GM19351 (cell line): ENCODE results near the gene EZH1.

Experiments used
- ATAC-seq: cut with Tn5 transposase; IDR thresholded peaks from one replicate; pipeline ENCODE4 v1.9.1; 2021; ENCODE audit warnings: mild to moderate bottlenecking, moderate library complexity; ENCODE audit not compliant: unreplicated experiment

EZH1 gene

GRCh38 chr17:42725143-42725542, 19.7 kb downstream of the EZH1 start:
- no peak for ATAC-seq

- no peak for ATAC-seq
Measured at GRCh38 chr17:42723636-42724035, 21.2 kb downstream of the EZH1 start.

GRCh38 chr17:42720996-42721583, 23.8 kb downstream of the EZH1 start:
- no peak for ATAC-seq

- no peak for ATAC-seq
Measured at GRCh38 chr17:42709561-42709960, 35.3 kb downstream of the EZH1 start.

GRCh38 chr17:42708588-42708987, 36.3 kb downstream of the EZH1 start:
- no peak for ATAC-seq

DNA sequence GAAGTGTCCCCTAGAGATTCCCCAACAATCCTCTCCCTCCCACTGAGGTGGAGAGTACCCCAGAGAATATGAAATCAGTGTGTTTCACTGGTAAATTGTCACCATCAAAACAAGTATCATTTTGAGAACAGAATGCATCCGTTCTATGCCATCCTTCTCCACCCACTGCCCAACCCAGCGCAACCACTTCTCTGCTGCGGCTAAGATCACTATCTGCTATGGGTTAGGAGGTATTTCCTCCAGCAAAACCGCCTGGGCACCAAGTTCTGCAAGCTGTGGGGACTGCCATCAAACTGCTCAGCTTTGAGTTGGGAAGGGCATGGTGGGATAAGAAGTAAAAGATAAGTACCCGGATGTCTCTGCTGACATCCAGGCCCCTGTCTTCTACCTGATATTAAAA, 38.1 kb downstream of the EZH1 start:
- ATAC-seq: no peak

DNA sequence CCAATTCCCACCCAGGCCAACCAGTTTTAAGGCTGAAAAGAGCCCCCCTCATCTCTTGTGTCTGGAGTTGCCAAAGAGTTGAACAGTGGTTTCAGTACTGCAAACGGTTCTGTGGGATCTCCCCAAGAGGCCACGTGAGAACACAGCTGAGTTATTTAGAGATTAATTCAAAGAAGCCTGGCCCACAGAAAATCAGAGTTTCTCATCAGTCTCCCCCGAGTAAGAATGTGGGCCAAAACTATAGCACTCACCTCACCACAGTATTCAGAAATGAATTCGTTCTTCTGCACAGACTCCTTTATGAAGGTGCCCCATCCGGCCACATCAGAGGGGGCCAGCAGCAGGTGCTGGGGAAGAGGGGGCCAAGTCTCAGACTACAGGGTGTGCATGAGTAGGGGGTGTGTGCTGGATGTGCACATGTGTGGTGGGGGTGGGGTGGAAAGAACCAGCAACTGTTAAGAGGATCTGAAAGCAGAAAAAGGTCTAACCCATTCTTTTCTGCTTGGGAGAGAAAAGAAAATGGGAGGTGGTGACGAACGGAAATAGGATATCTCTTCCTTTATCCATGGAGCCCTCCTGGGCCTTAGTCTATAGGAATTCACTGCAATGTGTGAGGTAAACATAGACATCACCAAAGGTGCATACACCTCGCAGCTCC, 39.9 kb downstream of the EZH1 start:
- peak; percentile 77 for ATAC-seq

DNA sequence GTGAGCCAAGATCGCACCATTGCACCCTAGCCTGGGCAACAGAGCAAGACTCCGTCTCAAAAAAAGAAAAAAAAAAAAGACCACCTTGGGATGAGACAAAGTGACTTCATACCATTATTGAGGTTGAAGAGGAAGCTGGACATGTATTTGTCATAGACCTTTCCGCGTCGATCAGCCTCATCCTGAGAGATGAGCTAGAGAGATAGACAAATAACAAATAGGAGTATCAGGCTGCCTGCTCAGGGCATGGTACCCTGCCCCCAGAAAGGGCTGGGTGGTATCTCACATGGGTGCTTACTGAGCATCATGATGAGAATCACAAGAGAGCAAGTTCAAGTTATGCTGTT, 40.4 kb downstream of the EZH1 start:
- ATAC-seq: no peak

DNA sequence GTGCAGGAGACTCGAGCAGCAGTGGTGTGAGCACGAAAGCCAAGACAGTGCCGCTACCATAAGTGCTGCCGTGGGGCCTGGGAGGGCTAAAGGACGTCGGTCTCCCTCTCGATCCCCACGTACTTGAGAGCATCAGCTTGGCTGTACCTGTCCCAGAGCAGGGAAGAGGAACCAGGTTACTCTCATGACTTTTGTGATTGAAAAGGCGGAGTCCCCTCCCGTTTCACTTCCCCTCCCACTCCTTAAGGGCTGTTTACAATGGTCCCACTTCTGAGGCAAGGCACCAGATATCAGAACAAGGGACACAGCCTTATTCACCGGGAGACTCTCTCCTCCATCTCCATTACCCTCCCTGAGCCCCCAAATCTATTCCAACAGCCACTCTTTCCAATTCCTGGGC, 42.4 kb downstream of the EZH1 start:
- ATAC-seq: no peak

GRCh38 chr17:42700586-42701289, 44.1 kb downstream of the EZH1 start:
- ATAC-seq: no peak

- no peak for ATAC-seq
Measured at GRCh38 chr17:42699415-42699740, 45.5 kb downstream of the EZH1 start.

DNA sequence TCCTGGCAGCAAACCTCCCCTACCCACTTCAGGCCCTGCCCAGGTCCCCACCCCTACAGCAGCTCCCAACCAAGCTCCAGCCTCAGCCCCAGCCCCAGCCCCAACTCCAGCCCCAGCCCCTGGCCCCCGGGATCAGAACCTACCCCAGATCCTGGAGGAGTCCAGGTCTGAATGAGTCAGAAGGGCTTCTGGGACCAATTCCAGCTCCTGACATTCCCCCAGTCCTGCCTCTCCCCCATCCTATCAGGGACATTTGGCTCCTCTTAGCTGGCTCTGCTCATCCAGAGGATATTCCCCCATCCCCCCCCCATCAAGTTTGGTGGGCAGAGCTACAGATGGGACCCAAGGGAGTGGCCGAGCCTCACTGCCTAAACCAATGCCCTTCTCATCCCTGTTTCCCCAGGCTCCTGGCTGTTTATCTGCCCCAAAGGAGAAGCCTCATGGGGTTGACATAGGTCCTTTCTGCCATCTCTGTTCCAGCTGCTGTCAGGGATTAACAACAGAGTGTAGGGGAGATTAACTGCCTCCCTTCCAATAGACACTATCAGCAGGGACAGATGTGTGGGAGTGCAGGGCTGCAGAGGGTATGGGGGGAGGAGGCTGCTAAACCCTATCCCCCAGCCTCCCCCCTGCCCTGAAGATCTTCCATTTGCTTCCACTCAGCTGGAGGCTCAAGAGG, 46.0 kb downstream of the EZH1 start:
- ATAC-seq: no peak

GRCh38 chr17:42697108-42697811, 47.6 kb downstream of the EZH1 start:
- no peak for ATAC-seq

DNA sequence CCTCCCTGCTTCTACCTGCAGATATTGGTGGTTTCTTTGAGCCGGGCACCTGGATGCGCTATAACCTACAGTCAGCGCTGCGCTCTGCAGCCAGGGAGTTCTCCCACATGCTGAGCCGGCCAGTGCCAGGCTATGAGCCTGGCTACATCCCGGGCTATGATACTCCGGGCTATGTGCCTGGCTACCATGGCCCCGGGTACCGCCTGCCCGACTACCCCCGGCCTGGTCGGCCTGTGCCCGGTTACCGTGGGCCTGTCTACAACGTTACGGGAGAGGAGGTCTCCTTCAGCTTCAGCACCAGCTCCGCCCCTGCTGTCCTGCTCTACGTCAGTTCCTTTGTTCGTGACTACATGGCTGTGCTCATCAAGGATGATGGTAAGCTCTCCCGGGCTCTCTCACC, 49.3 kb downstream of the EZH1 start:
- ATAC-seq: no peak

GRCh38 chr17:42694524-42694923, 50.3 kb downstream of the EZH1 start:
- ATAC-seq: no peak

GRCh38 chr17:42692489-42692888, 52.4 kb downstream of the EZH1 start:
- no peak for ATAC-seq

GRCh38 chr17:42691021-42691545, 53.8 kb downstream of the EZH1 start:
- ATAC-seq: no peak

- ATAC-seq: no peak
Measured at GRCh38 chr17:42690596-42690995, 54.2 kb downstream of the EZH1 start.

- ATAC-seq: no peak
Measured at GRCh38 chr17:42687707-42688320, 57.0 kb downstream of the EZH1 start.

GRCh38 chr17:42686520-42687128, 58.2 kb downstream of the EZH1 start:
- no peak for ATAC-seq
